Lung (tissue), 12 donors: ENCODE data around the gene AFAP1L1. TPM values are rescaled to one million over a fixed set of nuclear protein-coding genes. Genes with fewer than 3 reads are reported as not detected.

Experiments
- ATAC-seq: fragments of 200-7000 bp; cut with Tn5 transposase; one replicate; pipeline ENCODE4 v1.9.1; 2020; ENCODE audit warnings: moderate number of reproducible peaks; ENCODE audit not compliant: insufficient read depth, low FRiP score
- DNase-seq, 3 donors: peaks; one replicate each; pipeline ENCODE4 v3.0.0-alpha.2; 2013 to 2017
- H3K27ac ChIP-seq, 2 donors: one replicate each; pipeline ENCODE4 v1.5.1; 2013; ENCODE audit warnings: mild to moderate bottlenecking in 2 of 2, moderate library complexity in 2 of 2, control low read depth in 1 of 2, inconsistent platforms in 1 of 2, low read depth in 1 of 2, low read length in 1 of 2
- H3K27me3 ChIP-seq, 3 donors: one replicate each; pipeline ENCODE4 v1.5.1; 2013; ENCODE audit warnings: low read length in 2 of 3; ENCODE audit not compliant: control insufficient read depth in 3 of 3, insufficient read depth in 3 of 3
- H3K36me3 ChIP-seq, 4 donors: one replicate each; pipeline ENCODE4 v1.5.1; 2013; ENCODE audit warnings: low read length in 4 of 4, mild to moderate bottlenecking in 1 of 4, moderate library complexity in 1 of 4; ENCODE audit not compliant: control insufficient read depth in 4 of 4, insufficient read depth in 4 of 4
- H3K4me1 ChIP-seq, 5 donors: one replicate each; pipeline ENCODE4 v1.5.1; 2013; ENCODE audit warnings: low read length in 5 of 5, mild to moderate bottlenecking in 2 of 5, moderate library complexity in 1 of 5; ENCODE audit not compliant: control insufficient read depth in 5 of 5, insufficient read depth in 5 of 5
- H3K4me3 ChIP-seq: one replicate; pipeline ENCODE4 v1.5.1; 2013; ENCODE audit warnings: mild to moderate bottlenecking, control low read depth, moderate library complexity
- H3K9ac ChIP-seq, 2 donors: one replicate each; pipeline ENCODE4 v1.5.1; 2013; ENCODE audit warnings: low read length in 2 of 2, control low read depth in 1 of 2; ENCODE audit not compliant: insufficient read depth in 1 of 2
- H3K9me3 ChIP-seq, 4 donors: one replicate each; pipeline ENCODE4 v1.5.1; 2013; ENCODE audit warnings: low read length in 3 of 4, mild to moderate bottlenecking in 1 of 4, moderate library complexity in 1 of 4; ENCODE audit not compliant: control insufficient read depth in 4 of 4, insufficient read depth in 3 of 4
- CTCF ChIP-seq: IDR thresholded peaks from 2 replicates; pipeline ENCODE4 v1.5.1; 2012; ENCODE audit warnings: mild to moderate bottlenecking; ENCODE audit errors: control extremely low read depth, extremely low read depth
- whole genome bisulfite sequencing, 2 donors: extraction: QIAGEN DNeasy Blood & Tissue Kit; methylation state at CpG; one replicate each; pipeline ENCODE4 v1.1.7; 2013; 5-methylcytosine and 5-hydroxymethylcytosine counted together
- polyA plus RNA-seq, 2 donors: library from polyadenylated mRNA; stranded (reverse); fragments of 200-250 nt; gene quantifications; one replicate each; pipeline ENCODE4 v1.2.1, GENCODE V29; 2013
- total RNA-seq, 2 donors: library from RNA; depleted of rRNA in 1 of 2; stranded (reverse); fragments of >200 nt in 1 of 2; gene quantifications; one replicate each; pipeline ENCODE4 v1.2.1, GENCODE V29; 2014 to 2021
- donor health status: control.
- donor health status: control.
- donor health status: Bipolar disorder and iron deficiency.
- donor health status: healthy.
- donor health status: DM: yes; HTN: yes; CAD: no.

AFAP1L1 gene
- total and polyA plus RNA-seq, 4 donors = 9.8 to 40.6 (median 18.1) TPM

GRCh38 chr5:149227168-149227826, 44.4 kb upstream of the AFAP1L1 start:
- H3K27ac ChIP-seq = peak overlapping the region in 1 of 2 donors; percentile 34
- 83 to 84% methylated on average over 2 of the region's 2 CpGs for WGBS, 2 donors
- ATAC-seq = no peak

GRCh38 chr5:149228618-149229297, 42.9 kb upstream of the AFAP1L1 start:
- peak; percentile 66 for TF ChIP-seq CTCF
- H3K4me3 ChIP-seq = no peak overlapping the region
- H3K4me1 ChIP-seq = peaks cover 0 to 15% (median 12%) of the 10 kb centered on the region in 5 donors
- no peak overlapping the region for H3K9ac ChIP-seq
- no peaks in the 10 kb centered on the region for H3K27me3 ChIP-seq
- WGBS, 2 donors = 18 to 24% methylated on average over 5 of the region's 5 CpGs
- DNase-seq = peak; percentile 74 to 94 (median 92)
- H3K36me3 ChIP-seq = peaks cover 4 to 44% (median 22%) of the 10 kb centered on the region in 4 donors
- H3K9me3 ChIP-seq = no peaks in the 10 kb centered on the region
- peak; percentile 87 for ATAC-seq
- H3K27ac ChIP-seq = peak overlapping the region in 1 of 2 donors; percentile 65

More at GRCh38 chr5:149227168-149227826, 44.4 kb upstream of the AFAP1L1 start:
- peaks cover 0 to 28% (median 14%) of the 10 kb centered on the region in 5 donors for H3K4me1 ChIP-seq
- H3K4me3 ChIP-seq = no peak overlapping the region
- no peak overlapping the region for H3K9ac ChIP-seq
- H3K9me3 ChIP-seq = no peaks in the 10 kb centered on the region
- no peak for TF ChIP-seq CTCF
- peaks cover 0 to 44% (median 15%) of the 10 kb centered on the region in 4 donors for H3K36me3 ChIP-seq
- no peaks in the 10 kb centered on the region for H3K27me3 ChIP-seq
- DNase-seq = no peak

GRCh38 chr5:149229298-149229937, 42.2 kb upstream of the AFAP1L1 start:
- Histone ChIP-seq H3K4me3 (no peak overlapping the region), H3K9me3 (no peaks in the 10 kb centered on the region), H3K27me3 (peaks cover 0 to 6% (median 0%) of the 10 kb centered on the region in 3 donors), H3K27ac (no peak overlapping the region), H3K4me1 (peaks cover 0 to 15% (median 12%) of the 10 kb centered on the region in 5 donors), H3K36me3 (peaks cover 6 to 46% (median 28%) of the 10 kb centered on the region in 4 donors), H3K9ac (no peak overlapping the region)
- WGBS, 2 donors = 50 to 55% methylated on average over 6 of the region's 6 CpGs
- TF ChIP-seq CTCF = no peak
- no peak for DNase-seq
- ATAC-seq = no peak
